HUDEP-2 (cell line): ENCODE data around the gene CD7.
A peak's percentile ranks its signal among the peaks of the same experiment; 100 is the strongest.

Experiments used
- DNase-seq, 76 experiments: peaks; one replicate each; lab custom pipeline; 2025; ENCODE audit not compliant: unreplicated experiment in 76 of 76; lab: John Stamatoyannopoulos, UW

The CD7 gene

DNA sequence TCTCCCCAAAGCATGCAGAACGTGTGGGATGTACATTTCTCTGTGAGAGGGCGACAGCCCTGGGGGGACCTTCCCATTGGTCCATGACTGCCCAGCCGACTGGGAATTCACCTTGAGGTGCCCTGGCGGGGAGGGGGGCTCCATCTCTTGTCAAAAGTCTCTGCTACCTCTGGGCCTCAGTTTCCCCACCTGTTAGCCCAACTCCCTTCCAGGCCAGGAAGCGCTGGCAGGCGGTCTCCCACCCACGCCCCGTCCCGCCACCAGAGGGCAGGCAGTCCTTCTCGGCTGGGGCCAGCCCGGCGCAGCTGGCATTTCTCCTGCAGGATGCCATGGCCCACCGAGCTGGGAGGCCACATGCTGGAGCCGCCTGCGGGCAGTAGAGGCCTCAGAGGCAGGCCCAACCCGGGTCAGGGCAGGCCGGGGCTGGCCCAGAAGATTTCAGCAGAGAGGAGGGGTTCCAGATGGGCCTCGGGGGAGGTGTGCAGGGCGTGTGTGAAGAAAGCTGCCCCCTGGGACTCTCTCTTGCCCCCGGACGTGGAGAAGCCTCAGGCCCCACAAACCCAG lies 16.6 kb downstream of the CD7 start:
- peak in 43 of 76 experiments; percentile 3 to 62 (median 34) for DNase-seq

DNA sequence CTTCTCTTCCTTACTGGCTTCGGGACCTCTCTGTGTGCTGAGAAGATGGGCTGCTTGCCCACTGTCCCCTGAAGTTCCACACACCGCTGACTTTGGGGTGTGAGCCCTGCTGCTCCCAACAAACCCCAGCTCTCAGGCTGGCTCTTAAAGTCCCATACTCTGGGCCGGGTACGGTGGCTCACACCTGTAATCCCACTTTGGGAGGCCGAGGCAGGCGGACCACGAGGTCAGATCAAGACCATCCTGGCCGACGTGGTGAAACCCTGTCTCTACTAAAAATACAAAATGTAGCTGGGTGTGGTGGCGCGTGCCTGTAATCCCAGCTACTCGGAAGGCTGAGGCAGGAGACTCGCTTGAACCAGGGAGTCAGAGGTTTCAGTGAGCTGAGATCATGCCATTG lies 17.2 kb downstream of the CD7 start:
- no peak for DNase-seq

DNA sequence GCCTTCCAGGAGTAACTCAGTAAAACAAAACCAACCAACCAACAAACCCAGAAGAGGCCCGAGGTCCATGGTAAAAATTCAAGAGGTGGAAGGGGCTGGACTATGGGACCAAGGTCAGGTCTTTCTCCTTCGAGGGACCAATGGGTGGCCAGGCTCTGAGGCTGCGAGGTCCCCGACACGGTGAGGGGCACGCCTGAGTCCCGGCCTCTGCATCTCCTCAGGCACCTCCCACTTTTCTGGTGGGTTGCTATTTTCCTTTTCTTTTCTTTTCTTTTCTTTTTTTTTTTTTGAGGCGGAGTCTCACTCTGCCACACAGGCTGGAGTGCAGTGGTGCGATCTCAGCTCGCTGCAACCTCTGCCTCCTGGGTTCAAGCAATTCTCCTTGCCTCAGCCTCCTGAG lies 18.0 kb downstream of the CD7 start:
- DNase-seq = no peak

DNA sequence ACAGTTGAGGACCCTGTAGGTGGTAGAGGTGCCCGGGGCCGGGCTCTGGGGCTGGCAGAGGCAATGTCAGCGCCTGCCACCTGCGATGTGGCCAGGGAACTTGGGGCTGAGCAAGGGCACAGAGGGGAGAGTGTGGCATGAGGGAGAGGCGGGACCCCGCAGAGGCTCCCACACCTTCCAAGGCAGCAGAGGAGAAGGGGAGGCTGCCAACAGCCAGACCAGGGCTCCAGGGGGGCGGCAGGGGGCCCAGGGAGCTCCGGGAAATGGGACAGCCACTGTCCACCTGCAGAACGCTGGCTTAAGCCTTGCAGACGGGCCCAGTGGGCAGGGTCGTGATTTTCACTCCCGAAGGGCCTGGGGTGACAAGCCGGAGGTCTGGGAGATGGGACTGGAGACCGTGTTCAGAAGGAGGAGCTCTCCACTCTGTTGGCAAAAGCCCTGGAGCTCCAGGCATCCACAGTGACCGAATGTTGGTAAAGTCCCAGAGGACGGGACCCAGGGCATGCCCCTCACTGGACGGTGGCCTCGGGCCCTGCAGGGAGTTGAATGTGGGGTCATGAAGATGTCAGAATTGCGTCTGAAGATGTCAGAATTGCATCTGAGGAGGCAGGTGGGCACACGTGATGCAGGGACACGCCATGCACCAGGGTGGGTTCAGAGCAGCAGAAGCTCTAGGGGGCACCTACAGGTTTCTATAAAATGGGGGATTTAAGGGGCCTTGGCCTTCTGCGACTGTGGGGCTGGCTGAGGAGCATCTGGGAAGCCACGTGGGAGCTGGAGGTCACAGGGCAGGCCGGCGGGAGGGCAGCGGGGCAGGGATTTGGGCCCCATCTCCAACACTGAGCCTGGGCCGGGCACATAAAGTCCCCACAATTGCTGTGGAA lies 18.6 kb downstream of the CD7 start:
- no peak for DNase-seq

DNA sequence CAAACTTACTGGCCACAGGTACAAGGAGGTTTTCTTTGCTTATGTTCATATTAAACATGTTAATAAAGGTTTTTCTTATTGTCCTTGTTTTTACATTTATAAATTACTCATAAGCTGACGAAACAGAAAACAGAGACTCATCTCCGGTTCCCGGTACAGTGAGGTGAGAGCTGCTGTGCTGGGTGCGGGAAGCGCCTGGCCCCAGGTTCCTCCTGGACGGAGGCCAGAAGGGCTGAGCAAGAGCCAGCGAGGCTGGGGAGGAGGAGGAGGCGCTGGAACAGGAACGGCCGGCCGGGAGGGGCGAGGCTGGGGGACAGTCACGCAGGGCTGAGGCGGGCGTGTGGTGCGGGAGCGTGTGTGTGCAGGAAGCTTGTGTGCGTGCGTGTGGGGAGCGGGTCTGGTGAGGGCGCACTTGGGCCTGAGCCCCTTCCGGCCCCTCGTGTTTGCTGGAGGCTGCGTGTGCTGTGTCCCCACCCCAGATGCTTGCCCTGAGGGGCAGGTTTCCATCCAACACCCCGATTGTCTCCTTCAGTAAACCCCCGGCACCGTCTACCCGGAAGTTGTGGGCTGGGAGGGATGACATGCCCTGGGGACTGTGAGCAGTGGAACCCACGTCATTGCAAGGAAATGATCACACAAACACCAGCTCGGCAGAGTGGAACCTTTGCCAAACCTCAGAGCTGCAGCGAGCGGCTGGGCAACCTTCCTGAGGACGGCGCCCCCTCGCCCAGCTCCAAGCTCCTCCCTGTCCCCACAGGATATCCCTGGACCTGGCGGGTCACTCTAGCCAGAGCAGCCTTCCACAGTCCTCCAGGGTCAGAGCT lies 19.5 kb downstream of the CD7 start:
- peak in 69 of 76 experiments; percentile 5 to 80 (median 57) for DNase-seq

DNA sequence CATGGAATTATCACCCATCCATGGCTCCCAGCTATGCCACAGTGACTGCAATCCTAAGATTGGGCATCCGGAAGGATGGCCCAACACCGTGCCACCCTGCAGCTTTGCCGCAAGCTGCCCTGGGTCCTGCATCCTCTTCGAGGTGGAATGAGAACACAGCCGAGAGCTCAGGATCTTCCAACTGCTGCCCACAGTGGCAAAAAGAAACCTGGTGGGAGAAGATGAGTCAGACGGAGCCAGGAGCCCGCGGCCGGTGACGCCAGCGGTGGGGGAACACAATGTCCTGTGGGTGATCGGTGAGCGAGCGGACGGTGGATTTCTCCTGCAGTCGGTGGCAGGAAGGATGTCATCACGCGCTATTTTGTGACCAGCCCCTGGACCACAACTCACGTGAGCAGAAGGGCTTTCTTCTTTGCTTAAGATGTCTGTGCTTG lies 20.1 kb downstream of the CD7 start:
- peak in 14 of 76 experiments; percentile 8 to 39 (median 22) for DNase-seq

DNA sequence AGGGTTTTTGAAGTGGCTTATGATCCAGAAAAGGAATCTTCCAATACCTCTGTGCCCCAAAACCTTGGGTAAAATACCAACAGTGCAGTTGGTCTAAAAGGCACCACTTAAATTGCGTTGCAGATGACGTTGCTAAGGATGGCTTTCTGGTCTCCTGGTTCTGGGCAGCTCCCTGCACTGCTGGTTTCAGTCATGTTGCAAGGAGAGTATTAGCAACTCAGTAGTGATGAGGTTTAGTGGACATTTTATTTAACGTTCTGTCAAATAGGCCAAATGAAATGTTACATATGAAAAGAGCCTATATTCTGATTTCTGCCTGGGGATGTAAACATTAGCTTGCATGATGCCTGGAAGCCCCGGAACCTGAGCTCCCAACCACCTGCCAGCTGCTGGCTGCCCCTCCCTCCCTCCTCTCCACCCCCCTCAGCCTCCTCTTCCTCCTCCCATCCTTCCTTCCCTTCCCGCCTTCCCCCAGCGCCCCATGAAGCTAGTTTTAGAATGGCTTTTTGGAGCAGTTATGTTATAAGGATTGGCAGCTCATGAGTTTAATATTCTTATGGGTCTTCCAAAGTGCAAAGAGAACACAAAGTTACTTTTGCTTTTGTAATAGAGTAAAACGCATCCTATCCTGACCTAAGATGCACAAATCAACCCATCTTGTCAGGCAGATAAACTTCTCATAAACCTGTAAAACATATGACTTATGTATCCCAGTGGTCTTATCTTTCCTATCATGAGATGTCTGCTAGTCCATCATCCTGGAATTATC lies 20.7 kb downstream of the CD7 start:
- DNase-seq = no peak

DNA sequence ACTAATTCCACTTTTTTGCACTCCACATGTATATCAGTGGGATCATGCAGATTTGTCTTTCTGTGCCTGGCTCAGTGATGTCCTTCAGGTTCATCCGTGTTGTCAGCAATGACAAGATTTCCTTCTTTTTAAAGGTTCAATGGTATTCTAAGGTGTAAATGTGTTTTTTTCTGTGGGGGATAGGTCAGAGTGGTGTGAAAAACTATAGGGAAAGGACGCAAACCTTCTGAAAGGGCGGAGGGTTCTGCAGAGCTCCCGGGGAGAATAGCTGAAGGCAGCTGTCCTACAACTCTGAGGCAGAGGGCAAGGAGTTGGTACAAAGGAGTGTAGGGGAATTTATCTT lies 22.0 kb downstream of the CD7 start:
- DNase-seq = no peak

DNA sequence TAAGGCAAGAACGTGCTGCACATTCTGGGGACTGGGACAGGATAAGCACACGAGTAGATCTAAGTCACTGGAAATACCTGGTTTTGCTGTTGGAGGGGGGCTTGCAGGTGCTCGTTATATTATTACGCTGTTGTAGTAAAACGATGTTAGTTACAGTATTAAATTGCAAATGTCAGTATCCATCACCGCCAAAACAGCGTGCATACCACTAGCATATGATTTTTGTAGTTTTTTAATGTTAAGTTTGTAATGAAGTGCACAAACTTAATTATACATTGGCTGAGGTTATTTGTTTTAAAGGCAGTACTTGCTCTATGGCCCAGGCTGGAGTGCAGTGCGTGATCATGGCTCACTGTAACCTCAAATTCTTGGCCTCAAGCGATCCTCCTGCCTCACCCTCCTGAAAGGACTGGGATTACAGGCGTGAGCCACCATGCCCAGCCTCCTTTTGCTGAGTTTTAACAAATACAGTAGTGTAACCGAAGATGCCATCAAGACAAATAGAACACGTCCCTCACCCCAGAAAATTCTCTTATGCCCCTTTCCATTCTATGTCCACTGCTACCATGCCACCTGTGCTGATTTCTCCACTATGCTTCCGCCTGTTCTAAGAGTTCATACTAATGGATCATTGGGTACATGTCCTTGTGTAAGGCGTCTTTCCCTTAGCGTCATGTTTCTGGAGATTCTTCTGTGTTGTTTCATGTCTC lies 23.2 kb downstream of the CD7 start:
- no peak for DNase-seq

DNA sequence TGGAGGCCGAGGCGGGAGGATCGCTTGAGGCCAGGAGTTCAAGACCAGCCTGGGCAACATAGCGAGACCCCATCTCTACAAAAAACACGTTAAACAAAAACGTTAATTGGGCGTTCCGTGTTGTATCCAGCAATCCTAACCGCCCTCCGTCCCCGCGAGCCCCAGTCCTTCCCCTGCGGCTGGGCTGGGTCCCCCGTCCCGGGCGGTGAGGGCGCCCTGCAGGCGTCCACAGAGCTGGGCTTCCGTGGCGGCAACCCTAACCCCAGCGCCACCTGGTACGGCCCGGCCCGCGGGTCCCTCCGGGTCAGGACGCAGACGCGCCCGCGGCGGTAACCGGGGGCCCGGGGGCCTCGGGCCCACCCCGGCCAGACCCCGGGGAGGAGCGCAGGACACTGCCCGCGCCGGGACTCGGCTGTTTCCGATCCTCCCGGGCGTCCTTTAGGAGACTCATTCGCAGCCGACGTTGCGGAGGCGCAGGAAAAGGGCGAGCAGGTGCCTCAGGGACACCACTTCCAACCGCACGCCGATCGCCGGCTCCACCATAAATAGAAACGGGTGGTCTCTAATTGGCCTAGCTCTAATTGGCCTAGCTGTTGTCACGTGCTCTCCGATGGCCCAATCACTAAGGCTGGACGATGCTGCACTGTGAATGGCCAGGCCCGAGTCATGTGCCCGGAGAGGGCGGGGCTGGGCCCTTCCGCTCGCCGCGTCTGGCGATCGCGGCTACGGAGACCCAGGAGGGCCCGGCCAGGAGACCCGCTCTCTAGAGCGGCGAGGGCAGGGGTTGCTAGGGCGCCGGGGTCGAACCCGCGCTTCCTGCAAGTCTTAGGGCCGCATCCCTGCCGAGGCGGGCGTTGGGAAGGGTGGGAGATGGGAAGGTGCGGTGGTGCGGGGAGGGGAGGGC lies 24.9 kb downstream of the CD7 start:
- peak in 75 of 76 experiments; percentile 46 to 97 (median 92) for DNase-seq

DNA sequence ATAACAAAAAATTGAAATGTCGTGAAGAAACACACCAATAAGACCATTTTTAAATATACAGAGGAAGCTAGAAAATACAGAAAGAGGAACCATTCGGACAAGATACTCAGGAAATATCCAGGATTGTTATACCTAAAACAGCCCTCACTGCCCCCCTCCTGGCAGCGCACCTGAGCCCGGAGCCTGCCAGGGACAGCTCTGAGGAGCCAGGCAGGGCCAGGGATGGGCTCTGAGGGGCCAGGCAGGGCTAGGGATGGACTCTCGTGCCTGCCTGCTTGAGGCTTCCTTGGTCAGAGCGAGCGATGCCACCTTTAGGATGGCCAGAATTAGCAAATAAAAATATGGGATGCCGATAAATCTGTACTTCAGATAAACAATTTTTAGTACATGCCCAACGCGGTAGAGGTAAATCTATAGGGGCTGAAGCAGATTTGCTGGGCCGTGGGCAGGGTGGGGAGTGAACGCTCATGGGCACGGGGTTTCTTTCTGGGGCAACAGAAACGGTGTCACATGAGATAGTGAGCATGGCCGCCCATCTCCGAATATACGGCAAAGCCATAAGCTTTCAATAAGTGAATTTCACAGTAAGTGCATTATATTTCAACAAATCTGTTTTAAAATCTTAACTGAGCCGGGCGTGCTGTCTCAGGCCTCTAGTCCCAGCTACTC lies 25.7 kb downstream of the CD7 start:
- DNase-seq = no peak

DNA sequence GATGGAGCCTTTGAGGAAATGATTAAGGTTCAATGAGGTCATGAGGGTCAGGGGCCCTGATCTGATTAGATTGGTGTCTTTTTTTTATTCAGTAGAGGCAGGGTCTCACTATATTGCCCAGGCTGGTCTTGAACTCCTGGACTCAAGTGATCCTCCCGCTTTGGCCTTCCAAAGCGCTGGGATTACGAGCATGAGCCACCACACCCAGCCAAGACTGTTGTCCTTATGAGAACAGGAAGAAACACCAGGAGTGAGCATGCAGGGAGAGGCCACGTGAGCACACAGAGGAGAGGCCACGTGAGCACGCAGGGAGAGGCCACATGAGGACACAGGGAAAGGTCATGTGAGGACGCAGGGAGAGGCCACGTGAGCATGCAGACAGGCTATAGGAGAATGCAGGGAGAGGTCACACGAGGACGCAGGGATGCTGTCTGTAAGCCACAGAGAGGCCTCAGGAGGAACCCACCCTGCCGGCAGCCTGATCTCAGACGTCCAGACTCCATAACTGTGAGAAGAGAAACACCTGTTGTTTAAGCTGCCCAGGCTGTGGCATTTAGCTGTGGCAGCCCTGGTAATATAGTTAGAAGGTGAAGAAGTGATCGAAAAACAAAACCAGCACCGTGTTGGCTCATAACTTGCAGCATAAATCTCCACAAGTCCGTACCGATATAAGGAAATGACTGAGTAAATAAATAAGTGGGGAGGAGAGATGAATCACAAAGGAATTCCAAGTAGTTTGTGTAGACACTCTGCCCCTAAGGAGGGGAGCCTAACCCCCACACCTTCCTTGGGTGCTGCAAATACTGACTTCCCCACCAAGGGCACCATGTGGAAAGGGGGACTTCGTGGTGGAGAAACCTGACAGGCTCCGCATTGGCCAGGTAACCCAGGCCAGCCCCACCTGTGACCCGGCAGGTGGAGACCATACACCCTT lies 29.3 kb downstream of the CD7 start:
- DNase-seq = peak in 2 of 76 experiments; percentile 11 to 30

DNA sequence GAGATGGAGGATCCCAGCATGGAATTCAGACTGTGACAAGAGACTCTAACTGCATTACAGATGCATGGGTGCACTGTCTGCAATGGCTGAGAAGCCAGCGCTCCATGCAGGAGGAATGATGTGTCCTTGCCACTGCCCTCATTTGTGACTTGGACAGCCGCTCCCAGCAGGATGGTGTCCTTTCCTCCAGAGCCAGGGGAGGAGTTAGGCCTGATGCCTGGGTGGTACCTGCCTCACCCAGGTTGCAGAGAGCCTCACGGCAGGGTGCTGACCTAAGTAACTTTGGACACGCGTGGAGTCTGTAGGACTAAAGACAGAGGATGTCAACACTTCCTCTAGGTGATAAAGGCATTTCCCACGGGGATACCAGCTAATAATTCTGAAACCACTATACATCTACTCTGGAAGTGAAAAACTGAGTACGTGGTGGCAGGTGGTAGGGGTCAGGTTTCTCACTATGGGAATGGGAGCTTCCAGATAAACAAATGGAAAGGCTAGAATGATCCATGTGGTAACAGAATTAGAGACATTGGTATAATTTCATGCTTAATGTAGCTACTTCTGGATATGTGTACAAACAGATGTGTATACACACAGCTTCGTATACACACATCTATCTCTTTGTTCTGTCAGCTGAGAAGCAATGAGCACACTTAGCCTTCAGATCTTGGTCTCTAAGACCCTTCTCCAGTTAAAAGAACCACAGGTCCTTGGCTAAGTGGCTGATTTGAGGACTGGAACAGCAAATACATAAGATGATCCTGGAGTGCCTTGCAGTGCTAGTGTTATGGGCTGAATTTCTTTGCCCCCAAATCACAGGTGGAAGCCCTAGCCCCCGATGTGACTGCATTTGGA lies 30.2 kb downstream of the CD7 start:
- no peak for DNase-seq

DNA sequence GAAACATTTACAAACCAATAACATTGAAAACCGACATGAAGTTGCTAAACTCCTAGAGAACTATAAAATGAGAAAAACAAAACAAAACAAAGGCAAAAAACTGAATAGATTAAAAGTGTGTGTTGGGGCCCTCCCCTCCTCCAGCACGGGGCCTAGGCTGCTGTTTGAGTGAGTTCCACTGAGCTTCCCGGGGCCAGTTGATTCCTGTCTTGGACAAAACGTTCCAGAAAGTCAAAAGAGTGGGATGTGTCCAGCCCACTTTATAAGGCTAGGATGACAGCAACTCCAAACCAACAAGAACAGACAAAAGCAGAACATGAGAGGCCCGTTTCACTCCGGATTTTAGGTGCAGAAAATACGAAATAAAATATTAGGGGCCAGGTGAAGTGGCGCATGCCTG lies 32.3 kb downstream of the CD7 start:
- DNase-seq = no peak

DNA sequence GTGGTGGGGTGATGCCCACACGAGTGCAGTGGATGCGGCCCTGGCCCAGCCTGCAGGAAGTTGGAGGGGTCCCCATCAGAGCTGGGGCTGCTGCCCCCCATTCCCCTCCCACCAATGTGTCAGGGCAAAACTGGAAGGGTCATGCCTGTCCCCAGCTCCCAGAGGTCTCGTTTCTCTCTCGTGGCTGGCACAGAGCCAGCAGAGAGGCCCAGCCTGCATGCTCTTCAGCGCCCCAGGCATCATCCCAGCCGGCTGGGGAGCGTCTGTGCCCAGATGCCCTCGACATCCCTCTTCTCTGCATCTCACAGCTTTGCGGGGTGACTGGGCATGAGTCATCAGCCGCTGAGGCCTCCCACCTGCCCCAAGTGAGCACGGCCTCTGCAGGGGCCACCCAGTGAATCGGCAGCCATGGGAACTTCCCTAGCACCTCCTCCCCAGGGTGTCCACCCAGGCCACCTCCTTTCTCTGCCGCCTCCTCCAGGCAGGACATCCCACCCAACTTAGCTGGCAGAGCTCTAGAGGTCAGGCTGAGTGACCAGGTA lies 34.1 kb downstream of the CD7 start:
- DNase-seq = peak in 29 of 76 experiments; percentile 9 to 61 (median 24)
